Measurements from ENCODE around the gene MAP2K5.

The MAP2K5 gene

DNA sequence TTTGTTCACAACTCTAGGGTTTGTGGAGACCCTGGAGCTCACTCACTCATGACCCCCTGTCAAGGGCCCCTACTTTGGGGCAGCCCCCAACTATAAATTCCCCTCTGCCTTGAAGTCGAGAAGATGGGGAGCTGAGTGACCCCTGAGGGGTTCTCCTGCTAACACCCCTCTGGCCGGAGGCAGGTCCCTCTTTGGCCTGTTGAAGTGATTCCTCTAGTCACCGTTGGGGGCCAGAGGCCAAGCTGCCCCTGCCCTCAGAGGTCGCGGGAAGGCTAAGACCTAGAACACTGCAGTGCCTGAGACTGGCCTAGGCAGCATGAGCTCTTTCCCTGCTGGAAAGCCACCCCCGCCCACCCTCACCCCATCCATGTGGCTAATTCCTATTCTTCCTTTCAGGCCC, 267.4 kb downstream of the MAP2K5 start:
- no peak for DNase-seq

DNA sequence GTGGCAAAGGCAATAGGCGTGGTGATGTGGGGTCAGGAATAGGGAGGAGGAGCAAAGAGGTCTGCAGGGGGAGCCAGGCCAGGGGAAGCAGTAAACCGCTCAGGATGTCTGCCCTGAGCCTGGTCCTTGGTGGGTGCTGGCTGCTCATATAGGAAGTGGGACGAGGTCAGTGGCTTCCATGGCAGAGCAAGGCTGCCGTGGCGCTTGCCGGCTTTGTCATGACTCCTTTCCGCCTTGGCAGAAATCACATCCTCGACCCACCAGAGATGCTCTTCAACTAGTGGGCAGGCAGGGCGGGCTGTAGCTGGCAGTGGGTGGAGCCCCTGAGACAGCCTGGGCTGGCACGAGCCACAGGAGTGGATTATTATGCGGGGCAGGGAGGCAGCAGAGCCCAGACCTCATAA, 269.7 kb downstream of the MAP2K5 start:
- no peak for DNase-seq

GRCh38 chr15:67813104-67813634, 270.7 kb downstream of the MAP2K5 start:
- DNase-seq: no peak

DNA sequence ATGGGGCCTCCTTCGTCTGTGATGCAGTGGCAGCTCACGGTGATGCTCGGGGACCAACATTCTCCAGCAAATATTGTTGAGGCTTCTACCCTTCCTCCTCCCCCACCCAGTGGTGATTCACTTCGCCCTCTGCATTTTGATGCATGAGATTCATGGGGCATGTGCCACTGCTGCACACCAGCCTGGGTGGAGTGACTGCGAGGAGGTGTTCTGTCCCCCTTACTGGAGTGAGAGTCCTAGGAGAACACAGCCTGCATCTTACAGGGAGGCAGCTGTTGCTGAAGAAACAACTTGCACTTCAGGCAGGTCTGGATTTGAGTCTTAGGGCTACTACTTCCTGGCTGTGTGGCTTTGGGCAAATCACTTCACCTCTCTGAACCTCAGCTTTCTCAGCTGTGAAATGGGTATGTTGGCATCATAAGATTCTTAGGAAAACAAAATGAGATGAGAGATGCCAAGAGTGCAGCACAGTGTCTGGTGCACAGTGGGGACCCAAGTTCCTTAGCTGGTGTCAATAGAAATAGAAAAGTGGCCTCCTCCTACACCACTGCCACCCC, 272.6 kb downstream of the MAP2K5 start:
- no peak for DNase-seq

- no peak for DNase-seq
Observed at GRCh38 chr15:67816668-67817067, 274.2 kb downstream of the MAP2K5 start.

DNA sequence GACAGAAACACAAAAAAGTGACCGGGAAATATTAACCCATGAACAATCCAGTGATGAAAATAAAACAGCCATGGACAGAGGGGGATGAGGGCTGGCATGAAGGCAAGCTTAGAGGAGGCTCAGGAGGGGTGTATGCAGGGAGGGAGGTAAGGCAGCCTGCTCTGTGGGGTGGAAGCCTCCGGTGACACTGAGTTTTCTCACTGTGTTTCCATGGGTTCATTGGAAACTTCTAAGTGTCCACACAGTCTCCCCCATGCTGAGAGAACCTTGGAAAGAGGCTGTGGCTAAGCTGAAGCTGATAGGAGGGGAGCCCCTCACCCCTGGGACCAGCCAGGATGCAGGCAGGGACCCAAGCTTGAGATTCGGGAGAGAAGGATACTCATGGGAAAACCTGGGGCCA, 276.0 kb downstream of the MAP2K5 start:
- no peak for DNase-seq

DNA sequence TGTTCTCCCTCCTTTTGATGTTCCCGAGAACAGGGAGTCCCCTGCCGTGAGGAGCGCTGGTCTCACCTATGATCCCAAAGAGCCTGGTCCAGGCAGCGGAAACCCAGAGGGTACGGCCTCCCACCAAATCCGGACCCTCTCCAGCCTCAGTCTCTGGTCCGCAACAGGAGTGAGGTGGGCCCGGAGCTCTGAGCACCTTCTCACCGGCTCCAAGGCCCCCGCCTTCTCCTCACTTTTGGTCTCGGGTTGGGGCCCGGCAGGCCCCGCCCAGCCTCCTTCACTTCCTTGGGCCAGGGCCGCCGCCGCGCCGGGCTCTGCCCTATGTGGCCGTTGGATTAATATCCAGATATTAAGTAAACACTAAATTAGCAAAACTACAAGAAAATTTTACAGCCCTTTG, 277.1 kb downstream of the MAP2K5 start:
- no peak for DNase-seq

DNA sequence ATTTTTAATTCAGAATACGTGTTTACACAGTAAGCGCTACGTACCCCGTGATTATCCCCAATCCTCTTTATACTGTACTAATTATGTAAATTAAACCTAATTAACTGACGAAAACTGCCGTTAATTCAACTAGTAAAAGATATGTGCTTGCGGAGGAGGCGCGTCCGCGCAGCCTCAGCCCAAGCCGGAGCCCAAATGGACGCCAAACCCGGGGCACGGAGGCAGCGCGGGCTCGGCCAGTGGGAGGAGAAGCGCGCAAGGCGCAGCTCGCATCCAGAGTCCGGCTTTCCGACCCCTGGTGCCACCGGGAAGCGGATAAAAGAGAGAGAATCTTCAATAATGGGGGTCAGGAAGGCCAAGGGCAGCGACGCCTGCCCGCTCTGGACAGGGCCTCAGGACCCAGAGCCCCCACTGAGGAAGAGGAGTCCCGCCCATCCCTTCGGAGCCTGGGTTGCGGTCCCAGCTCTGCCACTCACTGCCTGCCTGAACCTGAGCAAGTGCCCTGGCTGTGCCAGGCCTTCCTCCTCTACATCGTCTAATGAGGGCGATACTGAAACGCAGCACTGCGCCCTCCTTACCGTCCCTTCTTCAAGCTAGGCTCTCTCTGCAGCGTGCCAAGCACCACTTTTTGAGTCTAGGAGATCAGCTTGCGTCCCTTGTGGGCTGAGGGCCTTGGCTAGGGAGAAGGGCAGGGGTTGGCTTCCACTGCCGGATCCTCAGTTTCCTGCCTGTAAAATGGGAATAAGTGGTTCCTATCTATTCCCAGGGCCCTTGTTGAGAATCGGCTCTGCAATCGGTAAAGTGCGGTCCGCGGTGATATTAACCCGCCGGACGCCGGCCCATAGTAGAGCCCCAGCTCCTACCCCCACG, 277.9 kb downstream of the MAP2K5 start:
- no peak for DNase-seq

GRCh38 chr15:67820992-67821783, 278.7 kb downstream of the MAP2K5 start:
- DNase-seq: peak in 3 of 6 experiments; percentile 11 to 14 (median 13)

- no peak for DNase-seq
Observed at GRCh38 chr15:67821784-67822440, 279.4 kb downstream of the MAP2K5 start.

GRCh38 chr15:67822537-67823313, 280.2 kb downstream of the MAP2K5 start:
- no peak for DNase-seq

DNA sequence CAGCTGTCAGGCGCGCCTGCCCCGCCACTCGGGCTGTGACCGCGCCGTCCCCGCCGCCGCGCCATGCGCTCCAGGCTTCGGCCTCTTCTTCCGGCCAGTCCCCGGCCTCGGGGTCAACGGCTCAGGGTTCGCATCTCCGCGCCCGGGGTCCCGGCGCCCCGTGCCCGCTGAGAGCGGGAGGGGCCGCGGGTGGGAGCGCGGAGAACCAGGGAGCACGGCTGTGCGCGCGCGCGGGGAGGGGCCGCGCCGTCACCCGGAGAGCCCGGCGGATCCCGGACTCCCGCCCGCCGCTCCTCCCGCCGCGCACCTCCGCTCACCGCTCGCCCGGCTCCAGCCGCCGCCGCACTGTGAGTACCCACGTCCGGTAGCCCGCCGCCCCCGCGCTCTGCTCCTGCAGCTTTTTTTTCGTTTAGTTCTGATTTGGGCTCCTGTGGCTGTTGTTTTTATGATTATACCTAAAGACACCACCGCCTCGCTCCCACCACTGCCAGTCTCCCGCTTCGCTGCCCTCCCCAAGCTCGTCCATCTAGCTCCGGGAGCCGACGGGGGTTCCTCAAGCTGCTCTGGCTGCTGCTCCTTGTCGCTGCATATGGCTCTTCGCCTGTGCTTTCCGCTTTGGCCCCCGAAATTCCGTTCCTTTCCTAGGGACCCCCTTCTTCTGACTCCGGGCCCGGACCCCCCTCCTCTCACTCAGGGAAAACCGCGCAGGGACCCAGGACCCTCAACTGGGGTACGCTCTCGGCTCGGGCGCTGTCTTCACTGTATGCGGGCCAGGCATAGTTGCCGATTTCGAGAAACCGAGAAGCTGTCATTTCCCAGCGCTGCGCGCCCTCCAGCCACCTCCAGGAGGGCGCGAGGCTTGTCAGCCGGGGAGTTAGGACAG, 281.1 kb downstream of the MAP2K5 start:
- DNase-seq: no peak

DNA sequence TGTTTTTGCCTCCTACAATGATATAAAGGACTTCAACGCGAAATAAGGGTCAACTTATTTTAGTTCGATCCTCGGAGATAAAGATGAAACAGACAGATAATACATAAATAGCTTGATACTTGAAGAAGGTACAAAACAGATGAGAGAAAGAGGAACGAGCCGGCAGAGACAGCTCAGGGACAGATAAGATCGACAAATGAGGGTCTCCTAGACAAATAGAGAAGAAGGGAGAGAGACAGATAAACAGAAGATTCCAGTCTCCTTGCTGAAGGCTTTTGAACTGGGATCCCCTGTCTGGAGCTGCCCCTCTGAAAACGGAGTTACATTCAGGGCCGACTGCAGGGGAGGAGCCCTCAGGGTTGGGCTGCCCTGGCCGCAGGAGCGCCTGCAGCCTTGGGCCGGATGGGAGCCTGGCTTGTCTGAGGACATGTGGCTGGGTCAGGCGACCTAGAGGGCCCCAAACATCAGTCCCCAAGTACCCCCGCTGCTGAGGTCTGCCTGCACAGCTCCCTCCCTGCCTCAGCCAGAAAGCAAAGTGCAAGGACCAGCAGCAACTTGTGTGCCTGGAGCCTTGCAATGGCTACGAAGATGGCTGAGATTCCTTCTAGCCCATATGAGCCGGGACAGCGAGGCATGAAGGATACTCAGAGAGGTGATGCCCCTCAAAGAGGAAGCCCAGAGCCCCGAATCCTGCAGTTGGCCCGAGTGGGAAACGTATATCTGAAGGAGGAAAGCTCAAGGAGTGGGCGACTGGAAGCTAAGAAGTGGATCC, 281.9 kb downstream of the MAP2K5 start:
- DNase-seq: no peak

- peak in 1 of 6 experiments; percentile 19 for DNase-seq
Observed at GRCh38 chr15:67824976-67825880, 282.7 kb downstream of the MAP2K5 start, which contains the start of gene SKOR1. Gene SKOR1, plus strand, starts transcription at chr15:67825509. Its CDS starts 94 bp downstream, at chr15:67825603.

GRCh38 chr15:67825881-67826716, 283.6 kb downstream of the MAP2K5 start:
- no peak for DNase-seq

- DNase-seq: no peak
Observed at GRCh38 chr15:67826717-67827561, 284.4 kb downstream of the MAP2K5 start.

Measured in stimulated activated naive CD4-positive, alpha-beta T cell (primary cell).